ENCODE measurements around the gene SLC39A12. TPM values are rescaled to one million over a fixed set of nuclear protein-coding genes. Genes with fewer than 3 reads are reported as not detected.

Gene SLC39A12
- total RNA-seq, 1 experiment from 2014 or later, result not detected

GRCh38 chr10:17980846-17981565 is 29.3 kb downstream of the SLC39A12 start:
- Mint-ChIP-seq H3K4me3 (no peak overlapping the region), H3K27ac (no peak overlapping the region), H3K36me3 (no peaks in the 10 kb centered on the region), H3K27me3 (ENCODE audit: low read depth) (no peaks in the 10 kb centered on the region), H3K9me3 (no peaks in the 10 kb centered on the region), H3K4me1 (peaks cover 15% of the 10 kb centered on the region)
- DNase-seq (ENCODE audit: low spot score), result no peak
- CTCF ChIA-PET, result interaction anchor here (1.0 kb wide), 1 partner anchor 25 kb away, joined by 3 read pairs; no protein-coding TSS in a partner anchor
- POLR2A ChIA-PET, result no interaction called here
- no peak for ATAC-seq
- TF ChIP-seq ZNF121 (CRISPR knock-in tag; IDR thresholded peaks at IDR 0.05) (no peak), FOXJ3 (CRISPR knock-in tag; IDR thresholded peaks at IDR 0.05; ENCODE audit: borderline replicate concordance) (no peak), SP1 (CRISPR knock-in tag; conservative IDR thresholded peaks at IDR 0.05) (no peak), E2F5 (CRISPR knock-in tag; IDR thresholded peaks at IDR 0.05) (no peak), ELF4 (CRISPR knock-in tag; IDR thresholded peaks at IDR 0.05; ENCODE audit: low read depth) (no peak), ZBTB43 (CRISPR knock-in tag; IDR thresholded peaks at IDR 0.05) (no peak), USF2 (CRISPR knock-in tag; IDR thresholded peaks at IDR 0.05) (no peak), ZNF232 (CRISPR knock-in tag; IDR thresholded peaks at IDR 0.05) (no peak), ZNF317 (CRISPR knock-in tag; IDR thresholded peaks at IDR 0.05; ENCODE audit: borderline replicate concordance, low read depth) (no peak), ZNF425 (CRISPR knock-in tag; conservative IDR thresholded peaks at IDR 0.05) (no peak), IRF2 (CRISPR knock-in tag; IDR thresholded peaks at IDR 0.05; ENCODE audit: borderline replicate concordance, low read depth) (no peak), EMX1 (CRISPR knock-in tag; IDR thresholded peaks at IDR 0.05) (no peak), GABPB1 (CRISPR knock-in tag; IDR thresholded peaks at IDR 0.05) (no peak)

GRCh38 chr10:17981766-17982380 is 30.2 kb downstream of the SLC39A12 start:
- H3K36me3 Mint-ChIP-seq, result no peaks in the 10 kb centered on the region
- ChIA-PET CTCF (no interaction called here), POLR2A (no interaction called here)
- no peaks in the 10 kb centered on the region for H3K9me3 Mint-ChIP-seq
- no peaks in the 10 kb centered on the region for H3K27me3 Mint-ChIP-seq (ENCODE audit: low read depth)
- peaks cover 15% of the 10 kb centered on the region for H3K4me1 Mint-ChIP-seq
- no peak for DNase-seq (ENCODE audit: low spot score)
- no peak overlapping the region for H3K4me3 Mint-ChIP-seq
- H3K27ac Mint-ChIP-seq, result 0 out of 2 replicates have a peak overlapping the region, but pooled peaks have one; percentile 45
- peak; percentile 24; the same call in 1 of the 2 replicates for ATAC-seq
- TF ChIP-seq ZNF423 (CRISPR knock-in tag; IDR thresholded peaks at IDR 0.05) (no peak), CREB1 (CRISPR knock-in tag; IDR thresholded peaks at IDR 0.05) (no peak), NR2C2 (CRISPR knock-in tag; IDR thresholded peaks at IDR 0.05) (no peak), IRF2 (CRISPR knock-in tag; IDR thresholded peaks at IDR 0.05; ENCODE audit: borderline replicate concordance, low read depth) (no peak), SMAD3 (CRISPR knock-in tag; IDR thresholded peaks at IDR 0.05; ENCODE audit: borderline replicate concordance) (no peak), AFF4 (CRISPR knock-in tag; IDR thresholded peaks at IDR 0.05; ENCODE audit: borderline replicate concordance) (no peak), CDX4 (CRISPR knock-in tag; IDR thresholded peaks at IDR 0.05; ENCODE audit: borderline replicate concordance) (no peak), GRHL2 (CRISPR knock-in tag; IDR thresholded peaks at IDR 0.05; ENCODE audit: insufficient replicate concordance, severe bottlenecking) (no peak), NR1H2 (CRISPR knock-in tag; IDR thresholded peaks at IDR 0.05) (no peak), FOXP4 (CRISPR knock-in tag; IDR thresholded peaks at IDR 0.05) (no peak)
